Adipocyte (in vitro differentiated cells): ENCODE measurements around the gene DBH.

ENCODE experiments used
- DNase-seq: peaks from one replicate; pipeline ENCODE4 v3.0.0-alpha.2; 2015; ENCODE audit warnings: low read depth
- H3K27me3 ChIP-seq: replicated peaks from 2 replicates; pipeline ENCODE4 v1.7.0; 2013; ENCODE audit warnings: mild to moderate bottlenecking, low read length, moderate library complexity; ENCODE audit not compliant: control insufficient read depth, insufficient read depth
- H3K36me3 ChIP-seq: 2 replicates; pipeline ENCODE4 v1.7.0; 2013; ENCODE audit warnings: low read length, mild to moderate bottlenecking, moderate library complexity; ENCODE audit not compliant: control insufficient read depth, insufficient read depth, severe bottlenecking
- H3K4me1 ChIP-seq: 2 replicates; pipeline ENCODE4 v1.7.0; 2013; ENCODE audit warnings: mild to moderate bottlenecking, low read length, moderate library complexity; ENCODE audit not compliant: control insufficient read depth, insufficient read depth
- H3K4me3 ChIP-seq: 2 replicates; pipeline ENCODE4 v1.7.0; 2013; ENCODE audit warnings: mild to moderate bottlenecking, low read length, moderate library complexity
- H3K9ac ChIP-seq: 2 replicates; pipeline ENCODE4 v1.7.0; 2013; ENCODE audit warnings: mild to moderate bottlenecking, low read length, moderate library complexity
- H3K9me3 ChIP-seq: 2 replicates; pipeline ENCODE4 v1.7.0; 2013; ENCODE audit warnings: mild to moderate bottlenecking, low read length, moderate library complexity; ENCODE audit not compliant: control insufficient read depth

DBH gene

GRCh38 chr9:133690081-133690561 lies 54.0 kb downstream of the DBH start:
- no peaks in the 10 kb centered on the region for H3K36me3 ChIP-seq
- H3K27me3 ChIP-seq = peaks cover 9% of the 10 kb centered on the region
- H3K9me3 ChIP-seq = no peaks in the 10 kb centered on the region
- H3K4me3 ChIP-seq = no peak overlapping the region
- no peak overlapping the region for H3K9ac ChIP-seq
- no peak for DNase-seq
- peaks cover 5% of the 10 kb centered on the region for H3K4me1 ChIP-seq

GRCh38 chr9:133691191-133691590 lies 55.0 kb downstream of the DBH start:
- Histone ChIP-seq H3K9ac (no peak overlapping the region), H3K27me3 (peaks cover 9% of the 10 kb centered on the region), H3K4me3 (no peak overlapping the region), H3K9me3 (no peaks in the 10 kb centered on the region), H3K4me1 (peaks cover 5% of the 10 kb centered on the region), H3K36me3 (no peaks in the 10 kb centered on the region)
- no peak for DNase-seq

GRCh38 chr9:133691626-133692363 lies 55.6 kb downstream of the DBH start:
- H3K36me3 ChIP-seq = no peaks in the 10 kb centered on the region
- no peaks in the 10 kb centered on the region for H3K9me3 ChIP-seq
- DNase-seq = peak; percentile 9
- peaks cover 9% of the 10 kb centered on the region for H3K27me3 ChIP-seq
- no peak overlapping the region for H3K9ac ChIP-seq
- no peak overlapping the region for H3K4me3 ChIP-seq
- peaks cover 5% of the 10 kb centered on the region for H3K4me1 ChIP-seq

GRCh38 chr9:133692364-133692985 lies 56.3 kb downstream of the DBH start:
- H3K4me3 ChIP-seq = no peak overlapping the region
- no peak for DNase-seq
- no peak overlapping the region for H3K9ac ChIP-seq
- H3K27me3 ChIP-seq = peaks cover 9% of the 10 kb centered on the region
- H3K4me1 ChIP-seq = peaks cover 5% of the 10 kb centered on the region
- H3K9me3 ChIP-seq = no peaks in the 10 kb centered on the region
- no peaks in the 10 kb centered on the region for H3K36me3 ChIP-seq

- Histone ChIP-seq H3K36me3 (no peaks in the 10 kb centered on the region), H3K4me1 (peaks cover 5% of the 10 kb centered on the region), H3K9ac (no peak overlapping the region), H3K27me3 (peaks cover 9% of the 10 kb centered on the region), H3K4me3 (no peak overlapping the region), H3K9me3 (no peaks in the 10 kb centered on the region)
- DNase-seq = no peak
Observed at GRCh38 chr9:133693116-133693515, 57.0 kb downstream of the DBH start.

- Histone ChIP-seq H3K9ac (no peak overlapping the region), H3K4me1 (peaks cover 5% of the 10 kb centered on the region), H3K27me3 (peaks cover 9% of the 10 kb centered on the region), H3K36me3 (no peaks in the 10 kb centered on the region), H3K4me3 (no peak overlapping the region), H3K9me3 (no peaks in the 10 kb centered on the region)
- no peak for DNase-seq
Observed at GRCh38 chr9:133693703-133694529, 57.8 kb downstream of the DBH start.

GRCh38 chr9:133694686-133695085 lies 58.5 kb downstream of the DBH start:
- H3K27me3 ChIP-seq = peaks cover 9% of the 10 kb centered on the region
- H3K4me1 ChIP-seq = peaks cover 5% of the 10 kb centered on the region
- H3K36me3 ChIP-seq = no peaks in the 10 kb centered on the region
- no peak for DNase-seq
- H3K4me3 ChIP-seq = no peak overlapping the region
- H3K9ac ChIP-seq = no peak overlapping the region
- peaks cover 3% of the 10 kb centered on the region for H3K9me3 ChIP-seq

- Histone ChIP-seq H3K27me3 (peaks cover 9% of the 10 kb centered on the region), H3K4me1 (peaks cover 5% of the 10 kb centered on the region), H3K36me3 (no peaks in the 10 kb centered on the region), H3K4me3 (no peak overlapping the region), H3K9me3 (peaks cover 5% of the 10 kb centered on the region), H3K9ac (no peak overlapping the region)
- DNase-seq = no peak
Observed at GRCh38 chr9:133696071-133696472, 59.9 kb downstream of the DBH start.

GRCh38 chr9:133699546-133699945 lies 63.4 kb downstream of the DBH start:
- H3K4me1 ChIP-seq = peaks cover 6% of the 10 kb centered on the region
- H3K4me3 ChIP-seq = no peak overlapping the region
- DNase-seq = no peak
- H3K27me3 ChIP-seq = peaks cover 7% of the 10 kb centered on the region
- H3K36me3 ChIP-seq = no peaks in the 10 kb centered on the region
- H3K9me3 ChIP-seq = peaks cover 5% of the 10 kb centered on the region
- H3K9ac ChIP-seq = no peak overlapping the region

- H3K27me3 ChIP-seq = peaks cover 7% of the 10 kb centered on the region
- H3K9ac ChIP-seq = no peak overlapping the region
- no peaks in the 10 kb centered on the region for H3K36me3 ChIP-seq
- peaks cover 5% of the 10 kb centered on the region for H3K9me3 ChIP-seq
- no peak for DNase-seq
- H3K4me3 ChIP-seq = no peak overlapping the region
- peaks cover 6% of the 10 kb centered on the region for H3K4me1 ChIP-seq
Observed at GRCh38 chr9:133700819-133701320, 64.7 kb downstream of the DBH start.
